Panc1 (cell line): ENCODE measurements around the gene GPALPP1. TPM values are rescaled to one million over a fixed set of nuclear protein-coding genes. Genes with fewer than 3 reads are reported as not detected.

Experiments used
- ATAC-seq: fragments of 200-7000 bp; cut with Tn5 transposase; 2 replicates; pipeline ENCODE4 v1.9.1; 2020; ENCODE audit warnings: mild to moderate bottlenecking, moderate library complexity
- BruUV-seq: library from RNA; stranded (reverse); fragments of 400-500 nt; replicated peaks from 2 replicates; lab custom pipeline; 2021; lab: Mats Ljungman, UMichigan
- CTCF ChIA-PET: fragments of 300-600 bp; sonication (Branson Sonifier 250); formaldehyde crosslinking; loops from one replicate; lab custom pipeline; 2022; ENCODE audit warnings: antibody characterized with exemption; lab: Charles Lee
- POLR2A ChIA-PET: fragments of 300-600 bp; sonication (Branson Sonifier 250); formaldehyde crosslinking; loops from one replicate; lab custom pipeline; 2022; ENCODE audit warnings: antibody characterized with exemption; lab: Charles Lee
- DNase-seq: peaks from one replicate; pipeline ENCODE4 v3.0.0-alpha.2; 2010; ENCODE audit warnings: low read depth, low spot score
- H3K27ac ChIP-seq: 2 replicates; pipeline ENCODE4 v1.5.1; 2011; ENCODE audit warnings: mild to moderate bottlenecking, low read length, inconsistent platforms
- H3K27me3 ChIP-seq: fragments of 200-500 bp; sonication (Bioruptor generic); 2 replicates; pipeline ENCODE4 v1.6.0; 2014; ENCODE audit warnings: low read length, inconsistent platforms; ENCODE audit not compliant: control insufficient read depth, insufficient read depth
- H3K36me3 ChIP-seq: fragments of 200-500 bp; sonication (Bioruptor generic); 2 replicates; pipeline ENCODE4 v1.5.1; 2014; ENCODE audit warnings: inconsistent platforms, mild to moderate bottlenecking, low read length, moderate library complexity; ENCODE audit not compliant: control insufficient read depth, insufficient read depth
- H3K4me1 ChIP-seq: 2 replicates; pipeline ENCODE4 v1.5.1; 2011; ENCODE audit warnings: inconsistent platforms, mild to moderate bottlenecking, low read length, moderate library complexity; ENCODE audit not compliant: control insufficient read depth, insufficient read depth
- H3K4me3 ChIP-seq, 2 experiments: 2 replicates each; pipeline ENCODE4 v1.5.1; 2011 to 2012; ENCODE audit warnings: low read depth in 2 of 2, low read length in 2 of 2, mild to moderate bottlenecking in 2 of 2, inconsistent platforms in 1 of 2, moderate library complexity in 1 of 2
- H3K9me3 ChIP-seq: fragments of 200-500 bp; sonication (Bioruptor generic); 2 replicates; pipeline ENCODE4 v1.5.1; 2014; ENCODE audit warnings: low read depth, mild to moderate bottlenecking, inconsistent platforms, low read length, moderate library complexity; ENCODE audit not compliant: control insufficient read depth, insufficient read depth
- POLR2AphosphoS5 ChIP-seq: IDR thresholded peaks from 2 replicates; pipeline ENCODE4 v1.6.1; 2012; ENCODE audit warnings: mild to moderate bottlenecking, low read depth, low read length, moderate library complexity
- SIN3A ChIP-seq: IDR thresholded peaks from 2 replicates; pipeline ENCODE4 v1.6.1; 2012; ENCODE audit warnings: low read depth, mild to moderate bottlenecking, low read length, moderate library complexity, borderline replicate concordance; ENCODE audit not compliant: insufficient read depth
- TCF7L2 ChIP-seq: IDR thresholded peaks from 2 replicates; pipeline ENCODE4 v1.6.1; 2011; ENCODE audit warnings: mild to moderate bottlenecking, low read depth, low read length, inconsistent platforms
- in situ Hi-C: cut with HindIII; loops from 2 replicates; pipeline ENCODE4 v1.10.0; 2016; ENCODE audit warnings: low sequenced_read_pairs, low pct_unique_long_range_greater_than_20kb
- intact Hi-C: fragments of 100-400 bp; cut with micrococcal nuclease; formaldehyde crosslinking; loops from one replicate; pipeline ENCODE4 v1.10.0; 2022; ENCODE audit not compliant: unreplicated experiment
- total RNA-seq: library from RNA; stranded (reverse); gene quantifications from one replicate; pipeline ENCODE4 v1.2.1, GENCODE V29; 2021; ENCODE audit not compliant: unreplicated experiment
- TF ChIP-seq, protein P1 (sequence below), 2 experiments: IDR thresholded peaks; 2 replicates each; pipeline ENCODE4 v1.6.1; 2011 to 2012; ENCODE audit warnings: low read depth in 2 of 2, control low read depth in 1 of 2, low read length in 1 of 2, mild to moderate bottlenecking in 1 of 2, moderate library complexity in 1 of 2; ENCODE audit not compliant: insufficient read depth in 1 of 2
- TF ChIP-seq, protein P2 (sequence below): fragments of 450-650 bp; IDR thresholded peaks from 2 replicates; pipeline ENCODE4 v1.5.1; 2017; ENCODE audit warnings: mild to moderate bottlenecking

GPALPP1 gene
- total RNA-seq, 1 experiment from 2014 or later: 13.5 TPM

DNA sequence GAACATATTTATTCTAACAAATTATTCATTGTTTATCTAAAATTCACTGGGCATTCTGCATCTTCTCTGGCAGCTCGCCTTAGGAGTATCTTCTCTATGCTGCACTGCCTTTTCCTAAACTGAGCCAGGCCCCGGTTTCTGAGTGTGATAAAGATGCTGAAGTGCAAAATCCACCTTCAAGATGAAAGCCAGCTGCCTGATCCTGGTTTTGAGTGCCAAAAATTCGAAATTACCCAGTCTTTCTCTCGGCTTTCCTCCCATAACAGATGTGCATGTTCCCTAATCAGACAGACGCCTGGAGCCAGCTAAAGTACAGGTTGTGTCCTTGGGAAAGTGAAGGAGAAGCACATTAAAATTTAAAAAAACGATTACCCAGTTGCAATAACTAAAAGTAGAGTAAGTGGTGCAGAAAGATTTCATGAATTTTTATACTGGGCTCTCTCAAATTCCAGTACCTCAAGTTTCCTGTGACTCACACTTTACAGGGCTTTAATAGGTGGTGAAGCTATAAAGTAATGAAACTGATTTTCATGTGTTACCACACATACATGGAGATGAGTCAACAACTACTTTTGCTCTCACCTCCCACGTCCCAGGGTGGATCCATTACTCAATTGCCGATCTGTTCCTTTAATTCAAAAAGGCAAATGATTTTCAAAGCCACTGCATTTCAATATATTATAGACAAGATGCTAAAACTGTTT, 66.0 kb downstream of the GPALPP1 start:
- in situ Hi-C loops: no loop called here

DNA sequence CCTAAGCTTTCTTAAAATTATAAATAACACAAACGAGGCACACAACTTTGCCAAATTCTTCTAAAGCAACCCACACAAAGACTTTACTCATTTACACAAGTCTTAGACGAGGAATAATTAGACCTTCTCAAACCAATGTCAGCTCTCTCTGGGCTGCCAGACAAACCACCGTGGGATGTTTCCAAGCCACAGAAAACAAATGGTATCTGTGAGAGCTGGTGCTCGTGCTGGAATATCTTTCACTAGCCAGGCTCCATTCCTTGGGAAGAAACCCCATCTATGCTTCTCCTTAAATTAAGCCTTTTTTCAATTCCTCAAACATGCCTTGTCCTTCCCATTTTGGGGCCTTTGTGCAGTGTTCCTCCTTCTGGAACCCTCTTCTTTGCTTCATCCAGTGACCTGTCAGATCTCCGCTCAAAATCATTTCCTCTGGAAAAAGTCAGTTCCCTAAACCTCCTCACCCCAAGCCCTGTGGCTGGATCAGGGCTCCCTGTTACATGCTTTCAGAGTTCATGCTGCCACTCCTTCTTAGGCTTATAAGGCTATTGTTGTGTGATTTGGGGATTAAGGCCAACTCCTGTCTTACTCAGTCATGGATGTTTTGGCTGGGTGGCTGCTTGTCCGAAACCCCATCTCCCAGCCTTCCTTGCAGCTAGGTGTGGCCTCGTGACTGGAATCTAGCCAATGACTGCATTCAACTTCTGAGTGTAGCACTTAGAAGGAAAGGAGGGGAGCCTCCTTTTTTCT, 66.7 kb downstream of the GPALPP1 start:
- ATAC-seq: no peak
- Histone ChIP-seq H3K27me3 (no peaks in the 10 kb centered on the region), H3K36me3 (no peaks in the 10 kb centered on the region), H3K4me1 (peaks cover 10% of the 10 kb centered on the region; the same call in 1 of the 2 replicates), H3K27ac (peak overlapping the region; percentile 39; the same call in 1 of the 2 replicates), H3K4me3 (no peak overlapping the region), H3K9me3 (no peaks in the 10 kb centered on the region)
- in situ Hi-C loops (no loop called here), intact Hi-C loops (no loop called here)
- TF ChIP-seq, protein P1, sequence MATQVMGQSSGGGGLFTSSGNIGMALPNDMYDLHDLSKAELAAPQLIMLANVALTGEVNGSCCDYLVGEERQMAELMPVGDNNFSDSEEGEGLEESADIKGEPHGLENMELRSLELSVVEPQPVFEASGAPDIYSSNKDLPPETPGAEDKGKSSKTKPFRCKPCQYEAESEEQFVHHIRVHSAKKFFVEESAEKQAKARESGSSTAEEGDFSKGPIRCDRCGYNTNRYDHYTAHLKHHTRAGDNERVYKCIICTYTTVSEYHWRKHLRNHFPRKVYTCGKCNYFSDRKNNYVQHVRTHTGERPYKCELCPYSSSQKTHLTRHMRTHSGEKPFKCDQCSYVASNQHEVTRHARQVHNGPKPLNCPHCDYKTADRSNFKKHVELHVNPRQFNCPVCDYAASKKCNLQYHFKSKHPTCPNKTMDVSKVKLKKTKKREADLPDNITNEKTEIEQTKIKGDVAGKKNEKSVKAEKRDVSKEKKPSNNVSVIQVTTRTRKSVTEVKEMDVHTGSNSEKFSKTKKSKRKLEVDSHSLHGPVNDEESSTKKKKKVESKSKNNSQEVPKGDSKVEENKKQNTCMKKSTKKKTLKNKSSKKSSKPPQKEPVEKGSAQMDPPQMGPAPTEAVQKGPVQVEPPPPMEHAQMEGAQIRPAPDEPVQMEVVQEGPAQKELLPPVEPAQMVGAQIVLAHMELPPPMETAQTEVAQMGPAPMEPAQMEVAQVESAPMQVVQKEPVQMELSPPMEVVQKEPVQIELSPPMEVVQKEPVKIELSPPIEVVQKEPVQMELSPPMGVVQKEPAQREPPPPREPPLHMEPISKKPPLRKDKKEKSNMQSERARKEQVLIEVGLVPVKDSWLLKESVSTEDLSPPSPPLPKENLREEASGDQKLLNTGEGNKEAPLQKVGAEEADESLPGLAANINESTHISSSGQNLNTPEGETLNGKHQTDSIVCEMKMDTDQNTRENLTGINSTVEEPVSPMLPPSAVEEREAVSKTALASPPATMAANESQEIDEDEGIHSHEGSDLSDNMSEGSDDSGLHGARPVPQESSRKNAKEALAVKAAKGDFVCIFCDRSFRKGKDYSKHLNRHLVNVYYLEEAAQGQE (IDR thresholded peaks at IDR 0.05; ENCODE audit: insufficient read depth in 1 of 2, low read depth in 2 of 2, low read length in 1 of 2): no peak
- TF ChIP-seq, protein P2, sequence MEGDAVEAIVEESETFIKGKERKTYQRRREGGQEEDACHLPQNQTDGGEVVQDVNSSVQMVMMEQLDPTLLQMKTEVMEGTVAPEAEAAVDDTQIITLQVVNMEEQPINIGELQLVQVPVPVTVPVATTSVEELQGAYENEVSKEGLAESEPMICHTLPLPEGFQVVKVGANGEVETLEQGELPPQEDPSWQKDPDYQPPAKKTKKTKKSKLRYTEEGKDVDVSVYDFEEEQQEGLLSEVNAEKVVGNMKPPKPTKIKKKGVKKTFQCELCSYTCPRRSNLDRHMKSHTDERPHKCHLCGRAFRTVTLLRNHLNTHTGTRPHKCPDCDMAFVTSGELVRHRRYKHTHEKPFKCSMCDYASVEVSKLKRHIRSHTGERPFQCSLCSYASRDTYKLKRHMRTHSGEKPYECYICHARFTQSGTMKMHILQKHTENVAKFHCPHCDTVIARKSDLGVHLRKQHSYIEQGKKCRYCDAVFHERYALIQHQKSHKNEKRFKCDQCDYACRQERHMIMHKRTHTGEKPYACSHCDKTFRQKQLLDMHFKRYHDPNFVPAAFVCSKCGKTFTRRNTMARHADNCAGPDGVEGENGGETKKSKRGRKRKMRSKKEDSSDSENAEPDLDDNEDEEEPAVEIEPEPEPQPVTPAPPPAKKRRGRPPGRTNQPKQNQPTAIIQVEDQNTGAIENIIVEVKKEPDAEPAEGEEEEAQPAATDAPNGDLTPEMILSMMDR: no peak
- TF ChIP-seq TCF7L2 (no peak), SIN3A (no peak), POLR2AphosphoS5 (no peak)
- ChIA-PET POLR2A (no interaction called here), CTCF (interaction anchor here (0.6 to 0.9 kb wide), 2 partner anchors 157 to 276 kb away, joined by 3 to 7 read pairs; no protein-coding TSS in a partner anchor)
- no peak for DNase-seq
- BruUV-seq: no TSS peak

More for the DNA sequence above, 66.0 kb downstream of the GPALPP1 start:
- no peaks in the 10 kb centered on the region for H3K9me3 ChIP-seq
- DNase-seq (peak; percentile 24), ATAC-seq (peak; percentile 86)
- intact Hi-C loops: no loop called here
- H3K4me3 ChIP-seq: no peak overlapping the region
- peaks cover 10% of the 10 kb centered on the region; the same call in 1 of the 2 replicates for H3K4me1 ChIP-seq
- POLR2A ChIA-PET: interaction anchor here (0.5 kb wide), 1 partner anchor 9 kb away, joined by 10 read pairs; no protein-coding TSS in a partner anchor
- BruUV-seq: no TSS peak
- no peaks in the 10 kb centered on the region for H3K27me3 ChIP-seq
- H3K36me3 ChIP-seq: no peaks in the 10 kb centered on the region
- CTCF ChIA-PET: interaction anchor here (0.9 kb wide), 1 partner anchor 156 kb away, joined by 3 read pairs; no protein-coding TSS in a partner anchor
- TF ChIP-seq TCF7L2 (no peak), SIN3A (no peak), POLR2AphosphoS5 (no peak)
- TF ChIP-seq, protein P1 (IDR thresholded peaks at IDR 0.05; ENCODE audit: insufficient read depth in 1 of 2, low read depth in 2 of 2, low read length in 1 of 2): no peak
- TF ChIP-seq, protein P2: no peak
- peak overlapping the region; percentile 39; the same call in 1 of the 2 replicates for H3K27ac ChIP-seq
